KOPT-K1 (cell line): ENCODE results near the gene CD151.

ENCODE experiments used
- H3K27ac ChIP-seq: fragments of 200-600 bp; sonication (generic); 2 replicates; pipeline ENCODE4 v1.5.1; 2016; ENCODE audit warnings: antibody characterized with exemption, mild to moderate bottlenecking, low read depth, low read length; ENCODE audit not compliant: poor library complexity, severe bottlenecking
- H3K36me3 ChIP-seq: fragments of 200-600 bp; sonication (generic); 2 replicates; pipeline ENCODE4 v1.5.1; 2017; ENCODE audit warnings: antibody characterized with exemption, mild to moderate bottlenecking, low read length, moderate library complexity; ENCODE audit not compliant: insufficient read depth
- H3K9me3 ChIP-seq: fragments of 200-600 bp; sonication (generic); 2 replicates; pipeline ENCODE4 v1.5.1; 2017; ENCODE audit warnings: antibody characterized with exemption, low read length, mild to moderate bottlenecking; ENCODE audit not compliant: insufficient read depth, poor library complexity, severe bottlenecking

The CD151 gene

GRCh38 chr11:832529-833113 lies at the start of gene CD151:
TSS of gene CD151 (plus strand) at chr11:832952. CDS start at chr11:836070, 3,118 bp downstream.
- Histone ChIP-seq H3K9me3 (no peaks in the 10 kb centered on the region), H3K27ac (no peak within 1 kb of the TSS), H3K36me3 (peaks cover 13% of the 10 kb centered on the region; the same call in 1 of the 2 replicates)

- Histone ChIP-seq H3K27ac (no peak overlapping the region), H3K9me3 (no peaks in the 10 kb centered on the region), H3K36me3 (peaks cover 12% of the 10 kb centered on the region; the same call in 1 of the 2 replicates)
These were observed 49.2 kb upstream of the CD151 start for GRCh38 chr11:783581-784015.

GRCh38 chr11:786235-787083 lies 46.3 kb upstream of the CD151 start:
- H3K27ac ChIP-seq = no peak overlapping the region
- H3K36me3 ChIP-seq = peaks cover 7% of the 10 kb centered on the region; the same call in 1 of the 2 replicates
- H3K9me3 ChIP-seq = no peaks in the 10 kb centered on the region

- Histone ChIP-seq H3K36me3 (peaks cover 14% of the 10 kb centered on the region; the same call in 1 of the 2 replicates), H3K27ac (no peak overlapping the region), H3K9me3 (no peaks in the 10 kb centered on the region)
These were observed 45.6 kb upstream of the CD151 start for GRCh38 chr11:787084-787675.

GRCh38 chr11:788009-788640 lies 44.6 kb upstream of the CD151 start:
- no peaks in the 10 kb centered on the region for H3K9me3 ChIP-seq
- no peak overlapping the region for H3K27ac ChIP-seq
- H3K36me3 ChIP-seq = peaks cover 23% of the 10 kb centered on the region; the same call in 1 of the 2 replicates

- no peak overlapping the region for H3K27ac ChIP-seq
These were observed 43.5 kb upstream of the CD151 start for GRCh38 chr11:788953-789940.

GRCh38 chr11:789943-790342 lies 42.8 kb upstream of the CD151 start, which contains the start of gene CEND1:
TSS of gene CEND1 (minus strand) at chr11:790090. CDS start at chr11:788576, 1,514 bp downstream.
- peaks cover 40% of the 10 kb centered on the region; the same call in 1 of the 2 replicates for H3K36me3 ChIP-seq
- H3K27ac ChIP-seq = no peak within 1 kb of the TSS
- H3K9me3 ChIP-seq = no peaks in the 10 kb centered on the region

More at GRCh38 chr11:788953-789940, 43.5 kb upstream of the CD151 start:
- peaks cover 34% of the 10 kb centered on the region; the same call in 1 of the 2 replicates for H3K36me3 ChIP-seq
- H3K9me3 ChIP-seq = no peaks in the 10 kb centered on the region

- H3K9me3 ChIP-seq = no peaks in the 10 kb centered on the region
- H3K27ac ChIP-seq = no peak overlapping the region
- peaks cover 40% of the 10 kb centered on the region; the same call in 1 of the 2 replicates for H3K36me3 ChIP-seq
These were observed 41.8 kb upstream of the CD151 start for GRCh38 chr11:790721-791564.

- H3K36me3 ChIP-seq = peaks cover 40% of the 10 kb centered on the region; the same call in 1 of the 2 replicates
- no peaks in the 10 kb centered on the region for H3K9me3 ChIP-seq
- H3K27ac ChIP-seq = no peak overlapping the region
These were observed 40.9 kb upstream of the CD151 start for GRCh38 chr11:791658-792534.

- Histone ChIP-seq H3K36me3 (peaks cover 40% of the 10 kb centered on the region; the same call in 1 of the 2 replicates), H3K9me3 (no peaks in the 10 kb centered on the region), H3K27ac (no peak overlapping the region)
These were observed 40.3 kb upstream of the CD151 start for GRCh38 chr11:792535-792821.

GRCh38 chr11:792873-793272 lies 39.9 kb upstream of the CD151 start:
- H3K9me3 ChIP-seq = no peaks in the 10 kb centered on the region
- peaks cover 40% of the 10 kb centered on the region; the same call in 1 of the 2 replicates for H3K36me3 ChIP-seq
- no peak overlapping the region for H3K27ac ChIP-seq

- H3K9me3 ChIP-seq = no peaks in the 10 kb centered on the region
- peaks cover 40% of the 10 kb centered on the region; the same call in 1 of the 2 replicates for H3K36me3 ChIP-seq
- H3K27ac ChIP-seq = no peak overlapping the region
These were observed 39.2 kb upstream of the CD151 start for GRCh38 chr11:793556-793955.
